ENCODE measurements around the gene PTPRN2. TPM values are rescaled to one million over a fixed set of nuclear protein-coding genes. Genes with fewer than 3 reads are reported as not detected.

Gene PTPRN2
- total and polyA plus RNA-seq, 2 of the 8 experiments (the other 6 are each of a cell fraction or from before 2014, with no cell fraction given), result 2.6 to 4.5 TPM

- no peak for TF ChIP-seq HDAC2 (IDR thresholded peaks at IDR 0.05; ENCODE audit: borderline replicate concordance in 1 of 2, low read depth in 2 of 2, low read length in 2 of 2)
- no peak for TF ChIP-seq BACH1 (IDR thresholded peaks at IDR 0.05; ENCODE audit: low read length)
- no peak for TF ChIP-seq POU5F1 (IDR thresholded peaks at IDR 0.05; ENCODE audit: low read depth, low read length)
- no peak for TF ChIP-seq RXRA (IDR thresholded peaks at IDR 0.05; ENCODE audit: insufficient read depth, low read depth, low read length)
- TF ChIP-seq POLR2AphosphoS5 (IDR thresholded peaks at IDR 0.05; ENCODE audit: low read depth, low read length), result no peak
- no peak for TF ChIP-seq GTF2F1 (IDR thresholded peaks at IDR 0.05; ENCODE audit: borderline replicate concordance, low read depth, low read length)
- TF ChIP-seq PHF8 (conservative IDR thresholded peaks at IDR 0.05; ENCODE audit: low read depth, low read length), result no peak
- no peak for TF ChIP-seq CTBP2 (IDR thresholded peaks at IDR 0.05; ENCODE audit: borderline replicate concordance, insufficient read depth, insufficient read length, low read length)
- TF ChIP-seq, protein P1, sequence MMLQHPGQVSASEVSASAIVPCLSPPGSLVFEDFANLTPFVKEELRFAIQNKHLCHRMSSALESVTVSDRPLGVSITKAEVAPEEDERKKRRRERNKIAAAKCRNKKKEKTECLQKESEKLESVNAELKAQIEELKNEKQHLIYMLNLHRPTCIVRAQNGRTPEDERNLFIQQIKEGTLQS (IDR thresholded peaks at IDR 0.05; ENCODE audit: insufficient read depth, low read depth, low read length), result no peak
- no peak for TF ChIP-seq KDM5A (IDR thresholded peaks at IDR 0.05; ENCODE audit: low read length)
These were observed 56.6 kb downstream of the PTPRN2 start (continued) for GRCh38 chr7:158530800-158531609.

Data from H1 (cell line).